Amygdala (tissue), 56 donors: ENCODE measurements around the gene PFN2.

Source experiments
- DNase-seq, 56 donors: peaks; one replicate each; lab custom pipeline; 2025; lab: John Stamatoyannopoulos, UW

Gene PFN2

DNA sequence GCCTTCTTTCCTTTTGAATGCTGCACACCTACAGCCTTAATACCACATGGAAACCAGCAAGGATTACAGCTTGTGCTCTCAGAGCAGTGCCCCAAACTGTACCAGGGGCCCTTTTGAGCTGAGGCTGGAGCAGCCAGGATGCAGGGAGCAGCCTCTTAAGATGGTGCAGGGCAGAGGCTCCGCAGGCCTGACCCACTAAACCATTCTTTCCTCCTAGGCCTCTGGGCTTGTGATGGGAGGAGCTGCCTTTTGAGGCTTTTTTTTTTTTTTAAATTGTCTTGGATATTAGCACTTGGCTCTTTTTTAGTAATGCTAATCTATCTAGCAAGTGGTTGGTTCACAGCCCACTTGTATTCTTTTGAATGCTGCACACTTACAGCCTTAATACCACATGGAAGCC lies 37.7 kb downstream of the PFN2 start:
- no peak for DNase-seq

- no peak for DNase-seq
Observed at GRCh38 chr3:149920119-149920518, 50.6 kb downstream of the PFN2 start.

- no peak for DNase-seq
Observed at GRCh38 chr3:149919509-149919908, 51.2 kb downstream of the PFN2 start.

- no peak for DNase-seq
Observed at GRCh38 chr3:149917124-149917667, 53.5 kb downstream of the PFN2 start.
